CD4-positive, alpha-beta T cell (primary cell): Measurements from ENCODE around the gene HAUS1. TPM values are rescaled to one million over a fixed set of nuclear protein-coding genes. Genes with fewer than 3 reads are reported as not detected.

ENCODE experiments used
- ATAC-seq: fragments of 200-7000 bp; cut with Tn5 transposase; one replicate; pipeline ENCODE4 v1.10.0; 2022; ENCODE audit warnings: mild to moderate bottlenecking; ENCODE audit not compliant: poor library complexity
- CTCF ChIA-PET: fragments of 350-600 bp; sonication (Branson Sonifier 250); formaldehyde crosslinking; loops from one replicate; lab custom pipeline; 2021; ENCODE audit warnings: antibody characterized with exemption, inconsistent platforms; lab: Charles Lee
- POLR2A ChIA-PET: fragments of 350-600 bp; sonication (Branson Sonifier 250); formaldehyde crosslinking; loops from one replicate; lab custom pipeline; 2021; ENCODE audit warnings: antibody characterized with exemption, inconsistent platforms; lab: Charles Lee
- DNase-seq, 14 experiments: peaks; one replicate each; pipeline ENCODE4 v3.0.0-alpha.2; 2013 to 2020; ENCODE audit warnings: mixed read lengths in 2 of 14
- H3K27ac ChIP-seq, 2 donors: one replicate each; pipeline versions ENCODE4 v1.5.1 to v1.7.0; 2013; ENCODE audit warnings: low read length in 2 of 2, low read depth in 1 of 2, mild to moderate bottlenecking in 1 of 2
- H3K27me3 ChIP-seq, 2 experiments: 1 replicate in 1 of 2; 2 replicates in 1 of 2; pipeline versions ENCODE4 v1.6.1 to v1.7.0; 2013; ENCODE audit warnings: low read length in 2 of 2, control low read depth in 1 of 2, mild to moderate bottlenecking in 1 of 2, moderate library complexity in 1 of 2; ENCODE audit not compliant: insufficient read depth in 2 of 2, control insufficient read depth in 1 of 2
- H3K36me3 ChIP-seq: one replicate; pipeline ENCODE4 v1.6.1; 2013; ENCODE audit warnings: low read length, control low read depth; ENCODE audit not compliant: insufficient read depth
- H3K4me1 ChIP-seq: one replicate; pipeline ENCODE4 v1.6.1; 2013; ENCODE audit warnings: low read length, control low read depth; ENCODE audit not compliant: insufficient read depth
- H3K4me3 ChIP-seq: one replicate; pipeline ENCODE4 v1.5.1; 2013; ENCODE audit warnings: mild to moderate bottlenecking, low read length, moderate library complexity
- H3K9me3 ChIP-seq, 2 experiments: 1 replicate in 1 of 2; 2 replicates in 1 of 2; pipeline versions ENCODE4 v1.6.1 to v1.7.0; 2013; ENCODE audit warnings: low read length in 2 of 2, mild to moderate bottlenecking in 2 of 2, control low read depth in 1 of 2, moderate library complexity in 1 of 2; ENCODE audit not compliant: control insufficient read depth in 1 of 2, insufficient read depth in 1 of 2
- H3K27ac Mint-ChIP-seq: one replicate; pipeline ENCODE4 v1.8.0; 2020; ENCODE audit warnings: mixed read lengths
- H3K27me3 Mint-ChIP-seq: one replicate; pipeline ENCODE4 v1.8.0; 2021; ENCODE audit warnings: mixed read lengths
- H3K36me3 Mint-ChIP-seq: one replicate; pipeline ENCODE4 v1.8.0; 2021; ENCODE audit warnings: low read depth, mixed read lengths
- H3K4me1 Mint-ChIP-seq: one replicate; pipeline ENCODE4 v1.8.0; 2021; ENCODE audit warnings: low read depth, mixed read lengths
- H3K4me3 Mint-ChIP-seq: one replicate; pipeline ENCODE4 v1.8.0; 2020; ENCODE audit warnings: mild to moderate bottlenecking, mixed read lengths
- H3K9me3 Mint-ChIP-seq: one replicate; pipeline ENCODE4 v1.8.0; 2020; ENCODE audit warnings: mixed read lengths
- intact Hi-C, 2 experiments: fragments of 100-400 bp; cut with DNase I in 1 of 2; cut with micrococcal nuclease in 1 of 2; formaldehyde crosslinking; loops; one replicate each; pipeline versions ENCODE4 v1.15.1 to v1.9.0; 2023 to 2025; cut with DNase I, micrococcal nuclease
- total RNA-seq, 174 experiments: library from RNA in 2 of 174; stranded (reverse) in 2 of 174; gene quantifications; one replicate each; pipeline ENCODE4 v1.2.3 and lab custom pipeline; 2021 to 2026
- TF ChIP-seq, protein P1 (sequence below): fragments of 200-600 bp; IDR thresholded peaks from one replicate; pipeline ENCODE4 v1.8.0; 2022; ENCODE audit warnings: antibody characterized with exemption, mild to moderate bottlenecking

The HAUS1 gene
- total RNA-seq, 2 experiments from 2014 or later = 8.8 to 10.8 TPM

DNA sequence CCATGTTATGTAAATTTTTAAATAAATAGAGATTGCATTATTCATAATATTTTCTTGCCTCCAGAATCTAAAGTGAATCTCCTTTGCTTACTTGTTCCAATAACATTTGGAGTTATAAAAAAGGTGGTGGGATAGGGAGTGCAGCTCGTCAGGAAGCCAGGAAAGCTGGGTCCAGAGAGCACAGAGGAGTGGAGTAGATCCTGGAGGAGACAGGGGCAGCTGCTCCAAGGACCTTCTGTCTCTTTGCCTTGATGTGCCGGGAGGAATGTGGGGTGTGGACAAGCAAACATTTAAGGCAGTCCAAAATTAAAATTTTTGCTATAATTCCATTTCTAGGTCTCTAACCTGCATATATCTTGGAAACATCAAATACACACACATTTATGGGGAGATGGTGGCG is 29.3 kb downstream of the HAUS1 start:
- no peaks in the 10 kb centered on the region for H3K9me3 ChIP-seq
- no peaks in the 10 kb centered on the region for H3K27me3 ChIP-seq
- no peaks in the 10 kb centered on the region for H3K27me3 Mint-ChIP-seq
- H3K27ac Mint-ChIP-seq = no peak overlapping the region
- H3K4me3 Mint-ChIP-seq = no peak overlapping the region
- POLR2A ChIA-PET = no interaction called here
- no peaks in the 10 kb centered on the region for H3K4me1 ChIP-seq
- DNase-seq = no peak
- H3K36me3 ChIP-seq = peaks cover 13% of the 10 kb centered on the region
- intact Hi-C loops = no loop called here
- CTCF ChIA-PET = no interaction called here
- H3K9me3 Mint-ChIP-seq = no peaks in the 10 kb centered on the region
- TF ChIP-seq, protein P1, sequence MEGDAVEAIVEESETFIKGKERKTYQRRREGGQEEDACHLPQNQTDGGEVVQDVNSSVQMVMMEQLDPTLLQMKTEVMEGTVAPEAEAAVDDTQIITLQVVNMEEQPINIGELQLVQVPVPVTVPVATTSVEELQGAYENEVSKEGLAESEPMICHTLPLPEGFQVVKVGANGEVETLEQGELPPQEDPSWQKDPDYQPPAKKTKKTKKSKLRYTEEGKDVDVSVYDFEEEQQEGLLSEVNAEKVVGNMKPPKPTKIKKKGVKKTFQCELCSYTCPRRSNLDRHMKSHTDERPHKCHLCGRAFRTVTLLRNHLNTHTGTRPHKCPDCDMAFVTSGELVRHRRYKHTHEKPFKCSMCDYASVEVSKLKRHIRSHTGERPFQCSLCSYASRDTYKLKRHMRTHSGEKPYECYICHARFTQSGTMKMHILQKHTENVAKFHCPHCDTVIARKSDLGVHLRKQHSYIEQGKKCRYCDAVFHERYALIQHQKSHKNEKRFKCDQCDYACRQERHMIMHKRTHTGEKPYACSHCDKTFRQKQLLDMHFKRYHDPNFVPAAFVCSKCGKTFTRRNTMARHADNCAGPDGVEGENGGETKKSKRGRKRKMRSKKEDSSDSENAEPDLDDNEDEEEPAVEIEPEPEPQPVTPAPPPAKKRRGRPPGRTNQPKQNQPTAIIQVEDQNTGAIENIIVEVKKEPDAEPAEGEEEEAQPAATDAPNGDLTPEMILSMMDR = no peak
- no peak for ATAC-seq
- H3K4me1 Mint-ChIP-seq = no peaks in the 10 kb centered on the region
- no peak overlapping the region for H3K4me3 ChIP-seq
- H3K27ac ChIP-seq = no peak overlapping the region
- peaks cover 21% of the 10 kb centered on the region for H3K36me3 Mint-ChIP-seq

DNA sequence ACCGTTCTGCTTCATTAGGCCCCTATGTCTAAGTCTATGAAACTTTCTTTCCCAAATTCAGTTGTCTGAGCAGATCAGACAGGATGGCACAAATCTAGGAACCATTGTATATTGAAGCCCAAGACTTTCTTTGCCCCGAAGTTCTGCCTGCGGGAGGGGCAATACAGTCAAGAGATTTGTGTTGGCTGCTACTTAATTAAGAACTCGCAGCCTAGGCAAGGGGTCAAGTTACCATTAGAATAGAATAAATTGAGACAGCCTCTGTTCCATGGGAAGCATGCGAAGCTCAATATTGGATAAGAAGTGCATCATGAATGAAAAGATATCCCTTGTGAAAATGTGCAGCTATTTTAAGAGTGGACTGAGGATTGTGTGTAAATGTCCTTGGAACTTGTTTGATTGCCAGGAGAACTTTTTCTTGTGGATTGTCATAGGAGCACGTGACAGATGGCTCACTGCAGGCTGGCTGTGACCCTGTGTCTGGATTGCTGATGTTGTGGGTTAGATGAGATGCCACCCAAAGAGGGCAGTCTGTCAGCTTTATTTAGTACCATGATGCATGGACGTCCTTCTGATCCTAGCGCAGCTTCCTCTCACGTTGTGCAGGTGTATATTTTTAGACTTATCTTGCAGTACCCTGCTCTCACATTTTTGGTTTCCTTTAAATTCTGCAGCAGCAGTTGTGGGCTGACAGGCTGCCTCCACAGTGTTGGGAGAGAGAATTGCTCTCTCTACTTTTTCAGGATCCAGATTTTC is 30.9 kb downstream of the HAUS1 start:
- intact Hi-C loops = no loop called here
- H3K27ac ChIP-seq = no peak overlapping the region
- Mint-ChIP-seq H3K4me1 (no peaks in the 10 kb centered on the region), H3K4me3 (no peak overlapping the region), H3K36me3 (peaks cover 6% of the 10 kb centered on the region), H3K9me3 (no peaks in the 10 kb centered on the region), H3K27me3 (no peaks in the 10 kb centered on the region), H3K27ac (no peak overlapping the region)
- CTCF ChIA-PET = no interaction called here
- TF ChIP-seq, protein P1 = no peak
- DNase-seq (no peak), ATAC-seq (no peak)
- H3K36me3 ChIP-seq = no peaks in the 10 kb centered on the region
- no peaks in the 10 kb centered on the region for H3K27me3 ChIP-seq
- H3K4me1 ChIP-seq = no peaks in the 10 kb centered on the region
- H3K9me3 ChIP-seq = no peaks in the 10 kb centered on the region
- H3K4me3 ChIP-seq = no peak overlapping the region
- POLR2A ChIA-PET = no interaction called here

- H3K4me1 Mint-ChIP-seq = no peaks in the 10 kb centered on the region
- Histone ChIP-seq H3K36me3 (no peaks in the 10 kb centered on the region), H3K4me1 (no peaks in the 10 kb centered on the region), H3K4me3 (no peak overlapping the region), H3K27ac (no peak overlapping the region), H3K9me3 (no peaks in the 10 kb centered on the region), H3K27me3 (no peaks in the 10 kb centered on the region)
- intact Hi-C loops = no loop called here
- no peaks in the 10 kb centered on the region for H3K36me3 Mint-ChIP-seq
- ChIA-PET POLR2A (no interaction called here), CTCF (no interaction called here)
- ATAC-seq = no peak
- no peak overlapping the region for H3K4me3 Mint-ChIP-seq
- no peaks in the 10 kb centered on the region for H3K27me3 Mint-ChIP-seq
- no peaks in the 10 kb centered on the region for H3K9me3 Mint-ChIP-seq
- TF ChIP-seq, protein P1 = no peak
- no peak overlapping the region for H3K27ac Mint-ChIP-seq
- no peak for DNase-seq
Observed at GRCh38 chr18:46140173-46140572, 36.0 kb downstream of the HAUS1 start.
